Measurements from ENCODE around the gene MED8.
A peak's percentile ranks its signal among the peaks of the same experiment; 100 is the strongest.
"Not testable (repeated sequence)": the region's sequence is repeated elsewhere in the genome, so short reads cannot be mapped to it uniquely, and the experiment has no call there.

The MED8 gene

GRCh38 chr1:43421396-43421795 is 31.8 kb upstream of the MED8 start:
- DNase-seq = no peak

- no peak for DNase-seq
Observed at GRCh38 chr1:43420874-43421273, 31.3 kb upstream of the MED8 start.

DNA sequence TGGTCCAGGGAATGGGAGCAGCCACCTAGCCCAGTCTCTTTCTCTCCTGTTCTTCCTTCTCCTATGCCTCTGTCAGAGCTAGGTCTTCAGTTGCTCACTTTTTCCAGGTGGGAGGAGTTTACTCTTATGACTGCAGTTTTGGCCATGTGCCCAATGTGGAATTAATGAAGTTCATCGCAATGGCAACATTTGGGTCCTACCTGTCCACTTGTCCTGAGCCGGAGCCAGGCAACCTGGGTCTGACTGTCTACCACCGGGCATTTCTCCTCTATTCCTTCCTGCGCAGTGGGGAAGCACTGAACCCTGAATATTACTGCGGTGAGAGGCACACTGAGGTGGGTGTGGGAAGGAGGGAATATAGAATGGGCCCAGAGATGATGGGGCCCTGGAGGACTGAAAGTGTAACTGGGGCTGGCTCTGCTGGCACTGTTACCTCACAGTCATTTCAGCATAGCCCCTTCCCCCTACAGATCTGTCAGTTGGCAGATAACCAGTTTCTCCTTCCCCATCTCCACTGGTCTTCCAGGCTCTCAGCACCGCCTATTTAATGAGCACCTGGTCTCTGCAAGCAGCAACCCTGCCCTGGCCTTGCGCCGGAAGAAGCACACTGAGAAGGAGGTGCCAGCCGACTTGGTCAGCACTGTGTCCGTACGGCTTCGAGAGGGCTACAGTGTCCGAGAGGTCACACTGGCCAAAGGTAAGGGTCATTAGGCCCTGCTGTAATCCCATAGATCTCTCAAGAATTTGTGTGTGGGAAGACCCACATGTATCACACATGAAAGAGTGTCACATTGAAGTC is 30.2 kb upstream of the MED8 start:
- no peak for DNase-seq

GRCh38 chr1:43418858-43419257 is 29.3 kb upstream of the MED8 start:
- DNase-seq = no peak

DNA sequence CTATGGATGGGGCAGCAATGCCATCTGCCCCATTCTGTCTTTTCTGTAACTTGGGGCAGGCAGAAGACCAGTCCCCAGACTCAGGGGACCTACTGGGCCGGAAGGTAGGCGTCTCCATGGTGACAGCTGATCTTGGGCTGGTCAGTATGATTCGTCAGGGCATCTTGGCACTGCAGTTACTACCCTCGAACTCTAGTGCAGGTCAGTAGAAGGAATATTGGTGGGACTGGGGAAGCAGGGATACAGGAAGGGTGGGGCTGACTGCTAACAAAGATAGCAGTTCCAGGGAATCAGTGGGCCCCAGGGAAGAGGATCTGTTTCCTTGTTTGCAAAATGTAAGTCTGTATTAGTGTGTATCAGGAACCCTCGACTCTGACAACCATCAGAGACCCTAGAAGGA is 26.3 kb upstream of the MED8 start:
- no peak for DNase-seq

DNA sequence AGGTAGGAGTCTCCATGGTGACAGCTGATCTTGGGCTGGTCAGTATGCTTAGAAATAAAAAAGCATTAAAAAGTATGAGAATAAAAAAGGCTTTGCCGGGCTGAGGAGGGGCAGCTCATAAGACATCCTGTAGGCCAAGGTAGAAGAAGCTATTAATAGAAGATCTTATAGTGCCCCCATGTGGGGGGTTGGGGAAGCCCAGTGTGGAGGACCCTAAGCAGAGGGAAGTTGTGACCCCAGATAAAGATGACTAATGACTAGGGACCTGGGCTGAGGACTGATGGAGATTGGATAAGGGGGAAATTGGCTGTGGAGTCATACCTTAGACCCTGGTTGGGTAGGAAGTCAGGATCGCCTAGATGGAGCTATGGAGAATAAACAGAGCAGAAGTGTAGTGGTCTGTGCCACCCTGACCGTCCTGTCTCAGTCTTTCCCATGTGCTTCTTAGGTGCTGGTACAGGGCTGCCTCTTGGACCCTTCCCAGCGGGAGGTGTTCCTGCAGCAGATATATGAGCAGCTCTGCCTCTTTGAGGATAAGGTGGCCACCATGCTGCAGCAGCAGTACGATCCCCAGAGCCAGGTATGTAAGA is 25.1 kb upstream of the MED8 start:
- DNase-seq = peak; percentile 77

- not testable (repeated sequence) for DNase-seq
Observed at GRCh38 chr1:43413426-43413825, 23.8 kb upstream of the MED8 start.

- no peak for DNase-seq
Observed at GRCh38 chr1:43410571-43410970, 21.0 kb upstream of the MED8 start.

DNA sequence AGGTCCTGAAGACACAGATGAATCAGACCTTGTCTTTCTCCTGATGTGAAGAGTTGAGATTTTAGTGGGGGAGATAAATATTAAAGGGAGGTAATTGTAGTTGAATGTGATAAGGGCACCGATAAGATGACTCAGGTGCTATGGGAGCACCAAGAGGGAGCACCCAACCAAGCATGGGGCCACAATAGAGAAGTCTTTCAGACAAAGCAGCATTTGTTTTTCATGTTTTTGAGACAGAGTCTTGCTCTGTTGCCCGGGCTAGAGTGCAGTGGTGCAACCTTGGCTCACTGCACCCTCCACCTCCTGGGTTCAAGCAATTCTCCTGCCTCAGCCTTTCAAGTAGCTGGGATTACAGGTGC is 16.3 kb upstream of the MED8 start:
- no peak for DNase-seq

GRCh38 chr1:43405219-43405875 is 15.7 kb upstream of the MED8 start:
- DNase-seq = no peak

DNA sequence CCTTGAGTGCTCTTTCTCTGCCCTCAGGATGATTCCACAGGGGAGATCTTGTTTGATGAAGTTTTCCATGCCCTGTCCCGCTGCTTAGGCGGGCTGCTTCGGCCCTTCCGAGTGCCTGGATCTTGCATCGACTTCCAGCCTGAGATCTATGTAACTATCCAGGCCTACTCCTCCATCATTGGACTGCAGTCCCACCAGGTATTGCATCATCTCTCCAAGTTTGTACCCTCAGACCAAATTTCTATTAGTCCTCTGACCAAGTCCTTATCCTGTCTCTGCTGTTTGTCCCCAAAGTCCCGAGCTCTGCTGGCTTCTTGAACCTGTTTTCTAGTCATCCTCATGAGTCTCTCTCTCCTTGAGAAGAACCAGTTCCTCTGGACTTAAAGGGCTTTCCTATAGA is 14.8 kb upstream of the MED8 start:
- no peak for DNase-seq

DNA sequence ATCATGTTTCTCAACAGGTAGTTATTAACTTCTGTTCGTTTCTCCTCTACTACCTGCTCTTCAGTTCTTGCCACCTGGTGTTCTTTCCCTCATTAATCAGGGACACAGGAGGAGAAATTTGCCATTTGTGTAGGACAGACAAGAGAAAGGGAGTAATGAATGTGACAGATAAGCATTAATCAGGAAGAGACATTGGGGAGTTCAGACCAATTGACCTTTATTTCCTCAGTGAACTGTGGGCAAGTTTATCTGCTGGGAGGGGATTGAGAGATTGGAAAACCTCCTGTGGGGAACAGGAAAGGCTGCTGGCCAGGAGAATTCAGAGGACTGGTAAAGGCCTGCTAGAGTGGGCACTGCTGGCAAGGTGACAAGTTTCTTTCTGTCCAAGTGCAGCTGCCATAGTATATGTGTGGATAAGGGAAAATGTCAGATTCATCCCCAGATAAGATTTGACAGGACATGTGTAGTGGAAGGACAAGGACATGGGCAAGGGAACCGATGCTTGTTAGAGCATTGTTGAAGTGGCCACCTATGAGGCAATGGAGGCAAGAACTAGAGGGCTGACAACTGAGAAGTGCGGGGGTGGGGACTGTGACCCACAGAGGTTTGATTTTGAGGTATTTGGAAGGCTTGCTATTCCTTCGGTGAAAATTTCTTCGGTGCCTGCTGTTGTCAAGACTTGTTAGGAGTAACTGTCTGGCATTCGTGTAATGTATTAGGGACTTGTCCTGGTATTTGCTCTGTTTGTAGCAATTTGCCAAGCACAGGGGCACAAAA is 12.7 kb upstream of the MED8 start:
- no peak for DNase-seq

- not testable (repeated sequence) for DNase-seq
Observed at GRCh38 chr1:43400441-43400840, 10.8 kb upstream of the MED8 start.

GRCh38 chr1:43398227-43398626 is 8.6 kb upstream of the MED8 start:
- DNase-seq = no peak

GRCh38 chr1:43396059-43396458 is 6.5 kb upstream of the MED8 start:
- no peak for DNase-seq

DNA sequence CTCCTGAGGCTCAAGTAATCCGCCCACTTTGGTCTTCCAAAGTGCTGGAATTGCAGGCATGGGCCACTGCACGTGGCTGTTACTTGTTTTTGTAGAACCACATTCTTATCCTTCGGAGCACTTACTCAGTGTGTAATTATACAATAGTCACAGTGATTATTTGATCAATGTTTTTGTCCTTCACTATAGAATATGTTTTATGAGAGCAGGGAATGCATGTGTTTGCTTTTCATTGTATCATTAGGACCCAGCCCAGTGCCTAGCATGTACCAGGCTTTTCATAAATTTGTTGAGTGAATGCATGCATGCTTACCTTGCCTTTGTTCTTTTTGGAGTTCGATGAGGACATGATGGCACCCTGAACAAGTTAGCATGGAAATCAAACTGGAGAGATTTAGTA is 5.9 kb upstream of the MED8 start:
- no peak for DNase-seq

DNA sequence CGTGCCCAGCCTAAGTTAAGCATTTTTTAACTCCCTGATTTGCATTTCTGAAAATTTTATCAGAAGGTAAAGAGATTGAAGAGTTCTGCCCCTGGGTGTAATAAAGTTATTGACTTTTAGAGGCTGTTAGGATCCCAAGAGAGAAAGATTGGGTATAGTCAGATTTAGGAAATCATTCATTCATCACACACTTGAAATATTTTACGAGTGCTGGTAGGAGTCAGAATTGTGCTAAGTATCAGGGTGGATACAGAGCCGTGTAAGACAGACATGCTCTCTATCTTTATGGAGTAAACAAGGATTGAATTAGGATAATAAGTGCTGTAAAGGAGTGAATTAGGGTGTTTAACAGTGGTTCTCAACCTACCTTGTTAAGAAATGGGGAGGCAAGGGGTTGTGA is 3.1 kb upstream of the MED8 start:
- DNase-seq = no peak

- DNase-seq = no peak
Observed at GRCh38 chr1:43388613-43389012, 987 bp downstream of the MED8 start.

- no peak for DNase-seq
Observed at GRCh38 chr1:43387976-43388599, 1.5 kb downstream of the MED8 start.

GRCh38 chr1:43386676-43387075 is 2.9 kb downstream of the MED8 start:
- no peak for DNase-seq

- no peak for DNase-seq
Observed at GRCh38 chr1:43383449-43383848, 6.2 kb downstream of the MED8 start.

DNA sequence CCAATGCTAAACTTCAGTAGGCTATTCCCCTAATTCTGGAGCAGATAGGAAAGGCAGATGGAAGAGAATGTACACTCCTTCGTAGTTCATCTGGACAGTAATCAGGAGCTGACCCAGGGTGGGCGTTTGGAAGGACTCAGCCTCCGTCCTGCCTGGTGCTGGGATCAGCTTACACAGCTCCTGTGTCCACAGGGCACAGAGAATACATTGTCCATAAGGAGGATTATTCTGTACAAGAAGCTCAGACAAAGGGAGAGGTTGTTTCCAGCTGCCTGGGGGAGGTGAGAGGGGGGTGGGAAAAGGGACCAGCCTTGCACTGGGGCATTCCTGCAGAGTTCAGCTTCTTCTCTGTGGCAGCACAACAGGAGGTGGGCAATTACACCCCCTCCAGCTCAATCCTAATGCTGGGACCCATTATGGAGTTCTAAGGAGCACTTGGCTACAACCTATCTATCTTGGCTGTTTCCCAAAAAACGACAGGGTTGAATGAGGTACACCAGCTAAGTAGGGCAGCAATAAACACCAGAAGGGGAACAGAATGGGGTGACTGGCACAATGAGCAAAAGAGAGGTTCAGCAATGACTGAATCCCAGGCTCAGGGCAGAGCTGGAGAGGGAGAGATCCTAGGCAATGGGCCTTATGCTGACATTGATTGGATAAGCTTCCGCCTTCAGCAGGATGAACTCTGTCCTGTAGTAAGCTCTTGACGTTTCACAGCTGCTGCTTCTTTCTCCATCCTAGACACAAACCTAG is 7.4 kb downstream of the MED8 start:
- DNase-seq = no peak
